Brain microvascular endothelial cell (primary cell): ENCODE data around the gene TPSD1.
"Not testable (repeated sequence)": the region's sequence is repeated elsewhere in the genome, so short reads cannot be mapped to it uniquely, and the experiment has no call there.

Experiments used
- DNase-seq: peaks from one replicate; pipeline ENCODE4 v3.0.0-alpha.2; 2020
- H3K27ac ChIP-seq: fragments of 250-450 bp; sonication (Bioruptor Pico); 2 replicates; pipeline ENCODE4 v1.5.1; 2020; ENCODE audit warnings: mild to moderate bottlenecking, moderate library complexity
- H3K27me3 ChIP-seq: fragments of 250-450 bp; sonication (Bioruptor Pico); replicated peaks from 2 replicates; pipeline ENCODE4 v1.5.1; 2020; ENCODE audit warnings: mild to moderate bottlenecking
- H3K36me3 ChIP-seq: fragments of 250-450 bp; sonication (Bioruptor Pico); replicated peaks from 2 replicates; pipeline ENCODE4 v1.5.1; 2020; ENCODE audit warnings: mild to moderate bottlenecking
- H3K4me3 ChIP-seq: 2 replicates; pipeline ENCODE4 v1.5.1; 2011; ENCODE audit warnings: low read depth, mild to moderate bottlenecking, control low read depth, low read length, moderate library complexity
- CTCF ChIP-seq: IDR thresholded peaks from 2 replicates; pipeline ENCODE4 v1.5.1; 2011; ENCODE audit warnings: low read depth, mild to moderate bottlenecking, moderate library complexity, low read length, control low read depth, inconsistent platforms; ENCODE audit errors: missing control alignments
- in situ Hi-C: cut with HindIII; loops from 2 replicates; pipeline ENCODE4 v1.10.0; 2017; ENCODE audit warnings: low sequenced_read_pairs, low pct_ligation_motif_present

TPSD1 gene

DNA sequence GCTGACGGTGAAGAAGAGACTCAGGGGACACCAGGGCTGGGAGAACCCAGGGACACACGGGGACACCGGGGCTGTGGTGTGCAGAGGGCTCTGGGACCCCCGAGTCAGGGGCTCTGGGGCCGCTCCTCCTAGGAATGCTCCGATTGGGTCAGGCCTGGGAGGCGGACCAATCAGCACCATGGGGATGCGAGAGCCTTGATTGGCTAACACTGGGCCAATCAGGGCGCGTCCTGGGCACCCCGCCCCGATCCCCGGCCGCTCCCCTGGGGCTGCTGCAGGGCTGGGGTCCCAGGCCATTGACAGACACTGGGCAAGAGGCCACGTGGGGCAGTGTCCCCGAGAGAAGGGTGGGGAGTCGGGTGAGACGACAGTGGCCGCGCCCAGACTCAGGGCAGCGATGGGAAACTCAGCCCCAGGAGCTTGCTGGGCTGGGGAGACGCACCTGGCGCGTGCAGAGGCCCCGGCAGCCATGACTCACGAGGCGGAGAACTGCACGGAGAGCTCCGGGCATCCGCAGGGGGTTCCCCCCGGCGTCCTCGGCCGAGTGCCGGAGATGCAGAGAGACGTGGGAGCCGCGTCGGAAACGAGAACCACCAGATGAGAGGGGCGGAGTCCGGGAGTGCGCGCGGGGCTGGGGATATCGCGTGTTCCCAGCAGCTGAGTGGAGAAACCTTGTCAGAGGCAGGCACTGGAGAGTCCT, 23.7 kb upstream of the TPSD1 start:
- H3K27me3 ChIP-seq, in situ Hi-C loops, H3K36me3 ChIP-seq, H3K27ac ChIP-seq, DNase-seq, H3K4me3 ChIP-seq: not testable (repeated sequence)

GRCh38 chr16:1236659-1237058, 19.2 kb upstream of the TPSD1 start:
- H3K36me3 ChIP-seq, H3K27ac ChIP-seq, H3K4me3 ChIP-seq, H3K27me3 ChIP-seq, in situ Hi-C loops, DNase-seq: not testable (repeated sequence)

- Histone ChIP-seq H3K27ac (no peak overlapping the region), H3K36me3 (no peaks in the 10 kb centered on the region), H3K27me3 (no peaks in the 10 kb centered on the region), H3K4me3 (no peak overlapping the region)
- in situ Hi-C loops, result no loop called here
- no peak for DNase-seq
- no peak for TF ChIP-seq CTCF
Measured at GRCh38 chr16:1237990-1238389, 17.9 kb upstream of the TPSD1 start.

DNA sequence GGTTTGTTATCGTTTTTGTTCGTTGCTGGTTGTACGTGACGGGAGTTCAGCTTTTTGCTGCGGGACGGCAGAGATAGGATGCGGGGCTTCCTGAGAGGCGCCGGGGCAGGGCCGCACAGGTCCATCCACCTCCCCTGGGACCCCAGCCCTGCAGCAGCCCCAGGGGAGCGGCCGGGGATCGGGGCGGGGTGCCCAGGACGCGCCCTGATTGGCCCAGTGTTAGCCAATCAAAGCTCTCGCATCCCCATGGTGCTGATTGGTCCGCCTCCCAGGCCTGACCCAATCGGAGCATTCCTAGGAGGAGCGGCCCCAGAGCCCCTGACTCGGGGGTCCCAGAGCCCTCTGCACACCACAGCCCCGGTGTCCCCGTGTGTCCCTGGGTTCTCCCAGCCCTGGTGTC, 17.0 kb upstream of the TPSD1 start:
- H3K27ac ChIP-seq, in situ Hi-C loops, H3K27me3 ChIP-seq, H3K36me3 ChIP-seq, H3K4me3 ChIP-seq, DNase-seq: not testable (repeated sequence)

- in situ Hi-C loops, H3K27me3 ChIP-seq, H3K36me3 ChIP-seq, DNase-seq, H3K27ac ChIP-seq, H3K4me3 ChIP-seq: not testable (repeated sequence)
Measured at GRCh38 chr16:1239575-1239974, 16.3 kb upstream of the TPSD1 start.

GRCh38 chr16:1240436-1240835, 15.4 kb upstream of the TPSD1 start, which contains the start of gene TPSAB1:
Gene TPSAB1 (plus strand): TSS chr16:1240705. CDS start chr16:1240939, 234 bp downstream.
- H3K27me3 ChIP-seq, H3K4me3 ChIP-seq, H3K36me3 ChIP-seq, H3K27ac ChIP-seq, in situ Hi-C loops, DNase-seq: not testable (repeated sequence)

GRCh38 chr16:1241081-1241480, 14.8 kb upstream of the TPSD1 start:
- H3K4me3 ChIP-seq, H3K36me3 ChIP-seq, in situ Hi-C loops, DNase-seq, H3K27me3 ChIP-seq, H3K27ac ChIP-seq: not testable (repeated sequence)

GRCh38 chr16:1243363-1243762, 12.5 kb upstream of the TPSD1 start:
- H3K27me3 ChIP-seq, in situ Hi-C loops, DNase-seq, H3K27ac ChIP-seq, H3K36me3 ChIP-seq, H3K4me3 ChIP-seq: not testable (repeated sequence)

DNA sequence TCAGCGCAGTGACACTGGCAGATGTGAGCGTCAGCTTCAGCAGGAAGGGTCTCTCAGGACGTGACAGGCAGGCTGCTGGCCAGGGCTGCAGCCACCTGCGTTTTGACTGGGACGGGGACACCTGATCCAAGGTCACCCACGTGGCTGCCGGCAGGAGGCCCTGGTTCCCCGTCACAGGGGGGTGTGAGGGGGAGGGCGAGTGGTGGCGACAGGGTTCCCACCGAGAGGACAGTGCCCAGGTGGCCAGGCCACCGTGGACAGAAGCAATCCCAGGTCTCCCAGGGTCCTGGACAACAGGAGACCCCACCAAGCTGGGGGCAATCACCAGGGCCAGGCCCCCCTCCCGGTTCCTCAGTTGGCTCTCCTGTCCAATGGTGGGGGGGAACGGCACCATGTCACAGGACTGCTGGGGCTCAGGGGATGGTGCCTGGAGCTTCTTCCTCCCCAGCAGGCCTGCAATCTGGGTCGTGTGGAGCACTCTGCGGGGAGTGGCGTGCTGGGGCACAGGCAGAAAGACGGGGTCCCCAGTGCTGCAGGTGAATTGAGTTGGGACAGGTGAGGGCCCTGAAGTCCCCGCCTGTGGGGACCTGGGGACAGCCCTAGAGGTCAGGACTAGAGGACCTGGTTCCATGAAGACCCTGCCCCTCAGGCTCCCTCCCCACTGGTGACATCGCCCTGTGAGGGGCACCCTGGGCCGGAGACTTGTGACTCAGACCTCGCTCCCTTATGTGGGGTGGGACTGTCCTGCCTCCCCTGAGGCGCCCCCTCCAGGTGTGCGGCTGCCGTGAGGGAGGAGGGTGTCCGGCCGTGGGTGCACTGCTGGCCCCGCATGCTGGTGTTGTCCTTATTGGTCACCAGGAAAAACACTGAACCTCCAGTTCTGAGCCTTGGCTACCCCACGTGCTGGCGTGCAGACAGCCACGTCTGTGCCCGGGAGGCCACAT, 11.7 kb upstream of the TPSD1 start:
- in situ Hi-C loops, result not testable (repeated sequence)

More for the DNA sequence above, 11.7 kb upstream of the TPSD1 start:
- H3K27me3 ChIP-seq, H3K36me3 ChIP-seq, H3K4me3 ChIP-seq, DNase-seq, H3K27ac ChIP-seq: not testable (repeated sequence)
